ENCODE data around the gene TPP2.

TPP2 gene

GRCh38 chr13:102598061-102598460 lies 1.3 kb downstream of the TPP2 start:
- no peaks in the 10 kb centered on the region for H3K27me3 ChIP-seq (ENCODE audit: insufficient read depth, poor library complexity, severe bottlenecking)
- peaks cover 9% of the 10 kb centered on the region for H3K4me1 ChIP-seq (ENCODE audit: insufficient read depth, poor library complexity, severe bottlenecking)
- no peak for ATAC-seq (ENCODE audit: low read depth)
- TF ChIP-seq CTCF (IDR thresholded peaks at IDR 0.05; ENCODE audit: poor library complexity, severe bottlenecking) = no peak
- H3K4me3 ChIP-seq (ENCODE audit: severe bottlenecking) = peak overlapping the region; percentile 66
- H3K27ac ChIP-seq (ENCODE audit: poor library complexity, severe bottlenecking) = no peak overlapping the region
- DNase-seq (ENCODE audit: low spot score) = no peak
- H3K36me3 ChIP-seq (ENCODE audit: low read depth) = peaks cover 8% of the 10 kb centered on the region
- no peaks in the 10 kb centered on the region for H3K9me3 ChIP-seq (ENCODE audit: severe bottlenecking)

GRCh38 chr13:102599426-102600012 lies 2.7 kb downstream of the TPP2 start:
- H3K27ac ChIP-seq (ENCODE audit: poor library complexity, severe bottlenecking) = no peak overlapping the region
- peaks cover 13% of the 10 kb centered on the region for H3K4me1 ChIP-seq (ENCODE audit: insufficient read depth, poor library complexity, severe bottlenecking)
- no peak overlapping the region for H3K4me3 ChIP-seq (ENCODE audit: severe bottlenecking)
- no peak for DNase-seq (ENCODE audit: low spot score)
- no peak for ATAC-seq (ENCODE audit: low read depth)
- no peaks in the 10 kb centered on the region for H3K9me3 ChIP-seq (ENCODE audit: severe bottlenecking)
- no peak for TF ChIP-seq CTCF (IDR thresholded peaks at IDR 0.05; ENCODE audit: poor library complexity, severe bottlenecking)
- no peaks in the 10 kb centered on the region for H3K27me3 ChIP-seq (ENCODE audit: insufficient read depth, poor library complexity, severe bottlenecking)
- H3K36me3 ChIP-seq (ENCODE audit: low read depth) = peaks cover 12% of the 10 kb centered on the region

- no peaks in the 10 kb centered on the region for H3K9me3 ChIP-seq (ENCODE audit: severe bottlenecking)
- ATAC-seq (ENCODE audit: low read depth) = no peak
These were observed 9.9 kb downstream of the TPP2 start for GRCh38 chr13:102606537-102607309.

GRCh38 chr13:102608974-102609373 lies 12.2 kb downstream of the TPP2 start:
- H3K36me3 ChIP-seq (ENCODE audit: low read depth) = peaks cover 85% of the 10 kb centered on the region
- no peak overlapping the region for H3K27ac ChIP-seq (ENCODE audit: poor library complexity, severe bottlenecking)
- no peak overlapping the region for H3K4me3 ChIP-seq (ENCODE audit: severe bottlenecking)
- peak; percentile 66 for ATAC-seq (ENCODE audit: low read depth)
- peaks cover 12% of the 10 kb centered on the region for H3K4me1 ChIP-seq (ENCODE audit: insufficient read depth, poor library complexity, severe bottlenecking)
- no peak for TF ChIP-seq CTCF (IDR thresholded peaks at IDR 0.05; ENCODE audit: poor library complexity, severe bottlenecking)
- no peaks in the 10 kb centered on the region for H3K9me3 ChIP-seq (ENCODE audit: severe bottlenecking)
- H3K27me3 ChIP-seq (ENCODE audit: insufficient read depth, poor library complexity, severe bottlenecking) = no peaks in the 10 kb centered on the region
- no peak for DNase-seq (ENCODE audit: low spot score)

More at GRCh38 chr13:102606537-102607309, 9.9 kb downstream of the TPP2 start:
- H3K27me3 ChIP-seq (ENCODE audit: insufficient read depth, poor library complexity, severe bottlenecking) = no peaks in the 10 kb centered on the region
- no peak for DNase-seq (ENCODE audit: low spot score)
- no peak overlapping the region for H3K27ac ChIP-seq (ENCODE audit: poor library complexity, severe bottlenecking)
- no peak for TF ChIP-seq CTCF (IDR thresholded peaks at IDR 0.05; ENCODE audit: poor library complexity, severe bottlenecking)
- peaks cover 12% of the 10 kb centered on the region for H3K4me1 ChIP-seq (ENCODE audit: insufficient read depth, poor library complexity, severe bottlenecking)
- H3K4me3 ChIP-seq (ENCODE audit: severe bottlenecking) = no peak overlapping the region
- H3K36me3 ChIP-seq (ENCODE audit: low read depth) = peaks cover 68% of the 10 kb centered on the region

- H3K9me3 ChIP-seq (ENCODE audit: severe bottlenecking) = no peaks in the 10 kb centered on the region
- peaks cover 7% of the 10 kb centered on the region for H3K4me1 ChIP-seq (ENCODE audit: insufficient read depth, poor library complexity, severe bottlenecking)
- no peaks in the 10 kb centered on the region for H3K27me3 ChIP-seq (ENCODE audit: insufficient read depth, poor library complexity, severe bottlenecking)
- DNase-seq (ENCODE audit: low spot score) (no peak), ATAC-seq (ENCODE audit: low read depth) (no peak)
- H3K4me3 ChIP-seq (ENCODE audit: severe bottlenecking) = no peak overlapping the region
- peaks cover 85% of the 10 kb centered on the region for H3K36me3 ChIP-seq (ENCODE audit: low read depth)
- TF ChIP-seq CTCF (IDR thresholded peaks at IDR 0.05; ENCODE audit: poor library complexity, severe bottlenecking) = no peak
- no peak overlapping the region for H3K27ac ChIP-seq (ENCODE audit: poor library complexity, severe bottlenecking)
These were observed 12.9 kb downstream of the TPP2 start for GRCh38 chr13:102609696-102610095.
